MM.1S (cell line): ENCODE data around the gene SERPINA10.

Experiments
- CTCF ChIP-seq: fragments of 300-600 bp; sonication (generic); IDR thresholded peaks from 2 replicates; pipeline ENCODE4 v1.5.1; 2016; ENCODE audit warnings: antibody characterized with exemption, low read length, mixed read lengths
- EZH2 ChIP-seq: fragments of 300-600 bp; sonication (generic); optimal IDR thresholded peaks from 2 replicates; pipeline ENCODE3; 2017; ENCODE audit warnings: low read depth, mild to moderate bottlenecking, antibody characterized with exemption, low read length, mixed read lengths

- TF ChIP-seq EZH2, result no peak
- no peak for TF ChIP-seq CTCF
Observed at GRCh38 chr14:94244182-94244581, 48.9 kb downstream of the SERPINA10 start.
